Suprapubic skin (tissue), 3 donors: ENCODE data around the gene DMRT1.

Source experiments
- CTCF ChIP-seq, 2 donors: fragments of 200-600 bp in 1 of 2; fragments of 450-650 bp in 1 of 2; sonication (generic) in 1 of 2; IDR thresholded peaks; one replicate each; pipeline ENCODE4 v1.5.1; 2016 to 2019; ENCODE audit warnings: antibody characterized with exemption in 2 of 2, mild to moderate bottlenecking in 1 of 2, moderate library complexity in 1 of 2
- EP300 ChIP-seq: sonication (generic); formaldehyde crosslinking; IDR thresholded peaks from one replicate; pipeline ENCODE4 v1.6.1; 2017; ENCODE audit warnings: antibody characterized with exemption
- POLR2A ChIP-seq, 2 donors: fragments of 450-650 bp; IDR thresholded peaks; one replicate each; pipeline ENCODE4 v1.6.1; 2017; ENCODE audit warnings: antibody characterized with exemption in 2 of 2, mild to moderate bottlenecking in 2 of 2, moderate library complexity in 2 of 2

- TF ChIP-seq EP300: no peak
- no peak for TF ChIP-seq CTCF (IDR thresholded peaks at IDR 0.05)
- no peak for TF ChIP-seq POLR2A (IDR thresholded peaks at IDR 0.05)
These were observed 88.2 kb downstream of the DMRT1 start for GRCh38 chr9:929719-930118.
